Endothelial cell (in vitro differentiated cells): ENCODE data around the gene UXS1. TPM values are rescaled to one million over a fixed set of nuclear protein-coding genes. Genes with fewer than 3 reads are reported as not detected.

Source experiments
- DNase-seq: peaks from one replicate; pipeline ENCODE4 v3.0.0; 2021; ENCODE audit warnings: low spot score
- H3K27ac Mint-ChIP-seq: one replicate; pipeline ENCODE4 v1.8.0; 2021; ENCODE audit warnings: mixed read lengths, inconsistent platforms; ENCODE audit not compliant: unreplicated experiment
- H3K27me3 Mint-ChIP-seq: one replicate; pipeline ENCODE4 v1.8.0; 2021; ENCODE audit warnings: mild to moderate bottlenecking, moderate library complexity, mixed read lengths, inconsistent platforms; ENCODE audit not compliant: unreplicated experiment
- H3K36me3 Mint-ChIP-seq: one replicate; pipeline ENCODE4 v1.8.0; 2021; ENCODE audit warnings: mild to moderate bottlenecking, low read depth, mixed read lengths, inconsistent platforms; ENCODE audit not compliant: unreplicated experiment
- H3K4me1 Mint-ChIP-seq: one replicate; pipeline ENCODE4 v1.8.0; 2021; ENCODE audit warnings: mild to moderate bottlenecking, mixed read lengths, inconsistent platforms; ENCODE audit not compliant: unreplicated experiment
- H3K4me3 Mint-ChIP-seq: one replicate; pipeline ENCODE4 v1.8.0; 2021; ENCODE audit warnings: mild to moderate bottlenecking, mixed read lengths, inconsistent platforms; ENCODE audit not compliant: unreplicated experiment
- H3K9me3 Mint-ChIP-seq: one replicate; pipeline ENCODE4 v1.8.0; 2021; ENCODE audit warnings: mixed read lengths, inconsistent platforms; ENCODE audit not compliant: unreplicated experiment
- total RNA-seq: library from RNA; stranded (reverse); fragmentation: NEBNext Ultra II Directional; extraction: Animal tissue kit (Norgen Biotek cat#: 25700); gene quantifications from one replicate; pipeline ENCODE4 v1.2.1, GENCODE V29; 2021; ENCODE audit not compliant: unreplicated experiment
- TF ChIP-seq, protein P1 (sequence below): fragments of 200-600 bp; sonication (generic); IDR thresholded peaks from one replicate; pipeline ENCODE4 v1.5.0; 2021; ENCODE audit warnings: antibody characterized with exemption; ENCODE audit not compliant: unreplicated experiment

Gene UXS1
- total RNA-seq, 1 donor from 2014 or later: 60.4 TPM

GRCh38 chr2:106160786-106161261 is 33.3 kb downstream of the UXS1 start:
- Mint-ChIP-seq H3K4me1 (peaks cover 30% of the 10 kb centered on the region), H3K27me3 (peaks cover 1% of the 10 kb centered on the region), H3K36me3 (peaks cover 24% of the 10 kb centered on the region), H3K27ac (no peak overlapping the region), H3K9me3 (no peaks in the 10 kb centered on the region), H3K4me3 (no peak overlapping the region)
- DNase-seq: no peak
- TF ChIP-seq, protein P1, sequence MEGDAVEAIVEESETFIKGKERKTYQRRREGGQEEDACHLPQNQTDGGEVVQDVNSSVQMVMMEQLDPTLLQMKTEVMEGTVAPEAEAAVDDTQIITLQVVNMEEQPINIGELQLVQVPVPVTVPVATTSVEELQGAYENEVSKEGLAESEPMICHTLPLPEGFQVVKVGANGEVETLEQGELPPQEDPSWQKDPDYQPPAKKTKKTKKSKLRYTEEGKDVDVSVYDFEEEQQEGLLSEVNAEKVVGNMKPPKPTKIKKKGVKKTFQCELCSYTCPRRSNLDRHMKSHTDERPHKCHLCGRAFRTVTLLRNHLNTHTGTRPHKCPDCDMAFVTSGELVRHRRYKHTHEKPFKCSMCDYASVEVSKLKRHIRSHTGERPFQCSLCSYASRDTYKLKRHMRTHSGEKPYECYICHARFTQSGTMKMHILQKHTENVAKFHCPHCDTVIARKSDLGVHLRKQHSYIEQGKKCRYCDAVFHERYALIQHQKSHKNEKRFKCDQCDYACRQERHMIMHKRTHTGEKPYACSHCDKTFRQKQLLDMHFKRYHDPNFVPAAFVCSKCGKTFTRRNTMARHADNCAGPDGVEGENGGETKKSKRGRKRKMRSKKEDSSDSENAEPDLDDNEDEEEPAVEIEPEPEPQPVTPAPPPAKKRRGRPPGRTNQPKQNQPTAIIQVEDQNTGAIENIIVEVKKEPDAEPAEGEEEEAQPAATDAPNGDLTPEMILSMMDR: no peak

DNA sequence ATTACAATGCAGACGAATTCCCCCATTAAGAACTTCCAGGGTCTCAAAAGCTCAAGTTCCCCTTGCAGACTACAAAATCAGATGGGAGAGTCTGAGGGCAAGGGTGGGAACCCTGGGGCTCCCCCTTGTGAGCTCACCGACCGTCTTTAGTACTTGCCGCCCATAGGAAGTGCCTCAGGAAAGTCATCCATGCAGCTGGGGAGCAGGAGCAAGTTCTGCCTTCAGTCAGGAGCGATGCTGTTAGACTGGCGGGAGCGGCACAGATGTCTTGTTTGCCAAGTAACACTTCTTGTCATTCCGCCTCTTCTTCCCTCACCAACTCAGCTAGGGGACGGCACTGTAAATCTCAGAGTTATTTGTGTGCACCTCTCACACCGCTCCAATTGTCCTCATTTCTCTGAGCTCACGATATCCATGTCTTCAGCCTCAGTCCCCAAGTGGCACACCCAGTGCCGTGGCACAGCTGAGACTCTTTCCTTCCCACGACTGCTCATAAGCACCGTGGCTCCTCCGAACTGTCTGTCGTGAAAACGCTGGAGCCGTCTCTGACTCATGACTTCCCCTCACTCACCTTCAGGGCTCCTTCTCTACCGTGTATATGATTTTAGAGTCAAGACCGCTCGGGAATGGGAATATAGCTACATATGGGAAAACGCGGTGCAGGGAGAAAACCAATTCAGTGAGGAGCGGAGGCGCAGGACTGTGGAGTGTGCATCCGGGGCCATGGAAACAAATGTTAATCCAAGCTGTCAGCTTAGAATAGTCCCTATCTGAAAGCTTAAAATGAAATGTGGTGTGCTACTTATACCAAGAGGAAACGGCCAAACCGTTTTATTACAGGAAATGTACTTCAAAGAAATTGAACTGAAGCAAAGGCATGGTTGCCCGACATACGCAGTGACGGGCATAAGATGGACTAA is 34.0 kb downstream of the UXS1 start:
- Mint-ChIP-seq H3K36me3 (peaks cover 27% of the 10 kb centered on the region), H3K4me3 (peak overlapping the region; percentile 17), H3K27me3 (peaks cover 1% of the 10 kb centered on the region), H3K4me1 (peaks cover 23% of the 10 kb centered on the region), H3K27ac (peak overlapping the region; percentile 5), H3K9me3 (no peaks in the 10 kb centered on the region)
- no peak for DNase-seq
- TF ChIP-seq, protein P1: no peak

- H3K36me3 Mint-ChIP-seq: peaks cover 35% of the 10 kb centered on the region
- H3K27me3 Mint-ChIP-seq: peaks cover 1% of the 10 kb centered on the region
- H3K9me3 Mint-ChIP-seq: no peaks in the 10 kb centered on the region
- no peak overlapping the region for H3K4me3 Mint-ChIP-seq
- no peak overlapping the region for H3K27ac Mint-ChIP-seq
- H3K4me1 Mint-ChIP-seq: peaks cover 14% of the 10 kb centered on the region
- TF ChIP-seq, protein P1: no peak
- no peak for DNase-seq
These were observed 35.2 kb downstream of the UXS1 start for GRCh38 chr2:106158871-106159270.

DNA sequence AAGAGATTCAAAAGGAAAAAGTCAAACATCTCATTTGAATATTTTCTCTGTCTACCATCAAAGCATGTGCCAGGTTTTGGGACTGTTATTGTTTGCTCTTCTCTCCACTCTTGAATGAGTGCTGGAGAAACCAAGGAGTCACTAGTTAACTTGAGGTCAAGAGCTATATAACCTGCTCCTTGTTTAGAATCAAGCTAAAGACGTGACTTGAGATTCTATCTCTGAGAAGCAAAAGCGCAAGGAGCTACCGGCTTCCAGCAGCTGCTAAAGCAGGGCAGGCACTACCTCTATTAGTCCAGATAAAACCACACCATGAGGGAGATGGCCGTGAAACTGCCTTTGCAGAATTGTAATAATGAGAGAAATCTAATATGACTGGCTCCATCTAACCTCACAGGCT is 36.0 kb downstream of the UXS1 start:
- H3K4me3 Mint-ChIP-seq: no peak overlapping the region
- H3K9me3 Mint-ChIP-seq: no peaks in the 10 kb centered on the region
- H3K27ac Mint-ChIP-seq: no peak overlapping the region
- TF ChIP-seq, protein P1: no peak
- DNase-seq: no peak
- peaks cover 42% of the 10 kb centered on the region for H3K36me3 Mint-ChIP-seq
- H3K27me3 Mint-ChIP-seq: peaks cover 1% of the 10 kb centered on the region
- H3K4me1 Mint-ChIP-seq: peaks cover 15% of the 10 kb centered on the region

GRCh38 chr2:106157416-106157815 is 36.7 kb downstream of the UXS1 start:
- H3K27ac Mint-ChIP-seq: no peak overlapping the region
- H3K4me3 Mint-ChIP-seq: no peak overlapping the region
- no peak for DNase-seq
- no peaks in the 10 kb centered on the region for H3K9me3 Mint-ChIP-seq
- peaks cover 22% of the 10 kb centered on the region for H3K4me1 Mint-ChIP-seq
- H3K36me3 Mint-ChIP-seq: peaks cover 50% of the 10 kb centered on the region
- TF ChIP-seq, protein P1: no peak
- H3K27me3 Mint-ChIP-seq: peaks cover 1% of the 10 kb centered on the region
